ENCODE measurements around the gene TBC1D32. TPM values are rescaled to one million over a fixed set of nuclear protein-coding genes. Genes with fewer than 3 reads are reported as not detected.

The TBC1D32 gene
- total RNA-seq, 2 donors from 2014 or later: 2.3 to 10.4 TPM

DNA sequence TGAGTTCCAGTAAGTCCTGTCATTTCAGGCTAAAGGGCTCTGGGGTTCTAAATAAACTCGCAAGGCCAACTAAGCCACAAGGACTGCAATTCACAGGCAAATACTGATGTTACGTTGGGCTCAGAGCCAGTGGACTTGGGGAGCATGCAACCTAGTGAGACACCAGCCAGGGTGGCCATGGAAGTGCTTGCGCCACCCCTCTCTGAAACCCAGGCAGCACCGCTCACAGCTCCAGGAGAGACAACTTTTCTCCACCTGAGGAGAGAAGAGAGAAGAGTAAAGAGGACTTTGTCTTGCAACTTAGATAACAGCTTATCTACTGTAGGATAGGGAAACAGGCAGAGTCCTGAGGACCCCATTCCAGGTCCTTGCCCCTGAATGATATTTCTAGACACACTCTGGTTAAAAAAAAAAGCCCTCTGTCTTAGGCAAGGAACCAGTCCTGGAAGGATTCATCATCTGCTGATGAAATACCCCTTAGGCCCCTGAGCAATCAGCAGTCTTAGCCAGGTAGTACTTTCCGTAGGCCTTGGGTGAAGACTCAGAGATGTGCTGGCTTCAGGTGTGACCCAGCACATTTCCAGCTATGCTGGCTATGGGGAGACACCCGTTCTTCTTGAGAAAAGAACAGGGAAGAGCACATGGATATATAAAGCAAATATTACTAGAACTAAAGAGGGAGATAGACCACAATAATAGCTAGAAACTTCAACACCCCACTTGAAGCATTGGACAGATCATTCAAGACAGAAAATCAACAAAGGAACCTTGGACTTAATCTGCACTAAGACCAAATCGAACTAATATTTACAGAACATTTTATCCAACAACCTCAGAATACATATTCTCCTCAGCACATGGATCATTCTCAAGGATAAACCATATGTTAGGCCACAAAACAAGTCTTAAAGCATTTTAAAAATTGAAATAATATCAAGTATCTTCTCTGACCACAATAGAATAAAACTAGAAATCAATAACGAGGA, 31.5 kb upstream of the TBC1D32 start:
- DNase-seq (ENCODE audit: low spot score): no peak
- no peaks in the 10 kb centered on the region for H3K4me1 ChIP-seq (ENCODE audit: control insufficient read depth in 1 of 2, low read depth in 2 of 2)
- H3K4me3 ChIP-seq: no peak overlapping the region
- H3K27ac ChIP-seq: no peak overlapping the region
- H3K9me3 ChIP-seq: no peaks in the 10 kb centered on the region
- H3K27me3 ChIP-seq (replicated peaks; ENCODE audit: insufficient read depth): no peaks in the 10 kb centered on the region
- TF ChIP-seq, protein P1, sequence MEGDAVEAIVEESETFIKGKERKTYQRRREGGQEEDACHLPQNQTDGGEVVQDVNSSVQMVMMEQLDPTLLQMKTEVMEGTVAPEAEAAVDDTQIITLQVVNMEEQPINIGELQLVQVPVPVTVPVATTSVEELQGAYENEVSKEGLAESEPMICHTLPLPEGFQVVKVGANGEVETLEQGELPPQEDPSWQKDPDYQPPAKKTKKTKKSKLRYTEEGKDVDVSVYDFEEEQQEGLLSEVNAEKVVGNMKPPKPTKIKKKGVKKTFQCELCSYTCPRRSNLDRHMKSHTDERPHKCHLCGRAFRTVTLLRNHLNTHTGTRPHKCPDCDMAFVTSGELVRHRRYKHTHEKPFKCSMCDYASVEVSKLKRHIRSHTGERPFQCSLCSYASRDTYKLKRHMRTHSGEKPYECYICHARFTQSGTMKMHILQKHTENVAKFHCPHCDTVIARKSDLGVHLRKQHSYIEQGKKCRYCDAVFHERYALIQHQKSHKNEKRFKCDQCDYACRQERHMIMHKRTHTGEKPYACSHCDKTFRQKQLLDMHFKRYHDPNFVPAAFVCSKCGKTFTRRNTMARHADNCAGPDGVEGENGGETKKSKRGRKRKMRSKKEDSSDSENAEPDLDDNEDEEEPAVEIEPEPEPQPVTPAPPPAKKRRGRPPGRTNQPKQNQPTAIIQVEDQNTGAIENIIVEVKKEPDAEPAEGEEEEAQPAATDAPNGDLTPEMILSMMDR (IDR thresholded peaks at IDR 0.05): no peak
- no peak for ATAC-seq (ENCODE audit: insufficient number of reproducible peaks, low FRiP score, low read depth)
- H3K36me3 ChIP-seq: no peaks in the 10 kb centered on the region

DNA sequence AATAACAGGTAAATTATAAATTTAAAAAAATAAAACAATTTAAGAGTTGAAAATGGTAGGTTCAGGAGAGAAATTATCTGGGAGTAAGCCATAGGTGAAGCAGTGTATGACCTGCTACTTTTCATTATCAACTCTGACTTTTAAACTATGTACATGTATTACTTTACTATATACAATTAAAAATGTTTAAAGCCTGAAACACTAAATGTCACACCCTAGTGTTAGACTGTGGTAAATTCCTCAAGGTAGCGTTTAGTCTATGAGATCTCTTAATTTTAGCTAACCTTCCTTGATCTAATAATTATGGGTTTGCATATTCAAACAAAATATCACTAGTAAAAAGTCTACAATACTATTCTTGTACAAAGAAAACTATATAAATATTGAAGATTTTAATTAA, 22.3 kb upstream of the TBC1D32 start:
- H3K27ac ChIP-seq: no peak overlapping the region
- H3K4me1 ChIP-seq (ENCODE audit: control insufficient read depth in 1 of 2, low read depth in 2 of 2): no peaks in the 10 kb centered on the region
- no peaks in the 10 kb centered on the region for H3K36me3 ChIP-seq
- no peaks in the 10 kb centered on the region for H3K9me3 ChIP-seq
- H3K27me3 ChIP-seq (replicated peaks; ENCODE audit: insufficient read depth): no peaks in the 10 kb centered on the region
- TF ChIP-seq, protein P1 (IDR thresholded peaks at IDR 0.05): no peak
- no peak overlapping the region for H3K4me3 ChIP-seq
- no peak for ATAC-seq (ENCODE audit: insufficient number of reproducible peaks, low FRiP score, low read depth)
- no peak for DNase-seq (ENCODE audit: low spot score)

DNA sequence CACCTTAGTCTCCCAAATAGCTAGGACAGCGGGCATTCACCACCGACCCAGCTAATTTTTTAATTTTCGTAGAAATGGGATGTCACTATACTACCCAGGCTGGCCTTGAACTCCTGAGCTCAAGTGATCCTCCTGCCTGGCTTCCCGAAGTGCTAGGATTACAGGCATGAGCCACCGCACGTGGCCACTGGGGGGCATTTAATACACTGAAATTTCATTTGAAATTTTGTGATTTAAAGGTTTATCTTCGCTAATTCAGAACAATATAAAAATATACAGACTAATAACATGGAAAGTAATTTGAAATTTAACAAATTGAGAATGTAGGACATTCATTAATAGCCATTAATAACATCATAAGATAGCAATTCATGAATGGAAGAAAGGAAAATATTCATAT, 20.5 kb upstream of the TBC1D32 start:
- ATAC-seq (ENCODE audit: insufficient number of reproducible peaks, low FRiP score, low read depth) (no peak), DNase-seq (ENCODE audit: low spot score) (no peak)
- no peaks in the 10 kb centered on the region for H3K4me1 ChIP-seq (ENCODE audit: control insufficient read depth in 1 of 2, low read depth in 2 of 2)
- TF ChIP-seq, protein P1 (IDR thresholded peaks at IDR 0.05): peak; percentile 17
- H3K27me3 ChIP-seq (replicated peaks; ENCODE audit: insufficient read depth): no peaks in the 10 kb centered on the region
- no peaks in the 10 kb centered on the region for H3K9me3 ChIP-seq
- H3K4me3 ChIP-seq: no peak overlapping the region
- H3K27ac ChIP-seq: no peak overlapping the region
- no peaks in the 10 kb centered on the region for H3K36me3 ChIP-seq

DNA sequence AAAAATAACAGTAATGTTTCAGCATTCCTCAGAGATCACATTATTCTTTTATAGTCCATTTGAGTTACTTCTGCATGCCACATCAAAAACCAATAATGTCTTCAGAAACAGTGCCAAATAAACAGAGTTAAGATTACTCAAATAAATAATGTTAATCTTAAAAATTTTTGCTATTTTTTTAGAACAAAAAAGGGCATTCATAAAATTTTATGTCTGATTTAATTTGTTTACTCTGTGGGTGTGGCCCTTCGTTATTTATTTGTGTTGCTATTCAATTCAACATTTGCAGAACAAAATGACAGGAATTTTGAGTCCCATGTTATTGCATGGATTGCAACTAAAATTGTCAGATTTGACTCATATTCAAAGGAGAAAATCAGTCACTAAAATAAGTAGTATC, 18.7 kb upstream of the TBC1D32 start:
- no peak for DNase-seq (ENCODE audit: low spot score)
- H3K4me1 ChIP-seq (ENCODE audit: control insufficient read depth in 1 of 2, low read depth in 2 of 2): no peaks in the 10 kb centered on the region
- H3K9me3 ChIP-seq: no peaks in the 10 kb centered on the region
- no peak for ATAC-seq (ENCODE audit: insufficient number of reproducible peaks, low FRiP score, low read depth)
- no peak overlapping the region for H3K4me3 ChIP-seq
- TF ChIP-seq, protein P1 (IDR thresholded peaks at IDR 0.05): no peak
- H3K36me3 ChIP-seq: no peaks in the 10 kb centered on the region
- no peaks in the 10 kb centered on the region for H3K27me3 ChIP-seq (replicated peaks; ENCODE audit: insufficient read depth)
- no peak overlapping the region for H3K27ac ChIP-seq

DNA sequence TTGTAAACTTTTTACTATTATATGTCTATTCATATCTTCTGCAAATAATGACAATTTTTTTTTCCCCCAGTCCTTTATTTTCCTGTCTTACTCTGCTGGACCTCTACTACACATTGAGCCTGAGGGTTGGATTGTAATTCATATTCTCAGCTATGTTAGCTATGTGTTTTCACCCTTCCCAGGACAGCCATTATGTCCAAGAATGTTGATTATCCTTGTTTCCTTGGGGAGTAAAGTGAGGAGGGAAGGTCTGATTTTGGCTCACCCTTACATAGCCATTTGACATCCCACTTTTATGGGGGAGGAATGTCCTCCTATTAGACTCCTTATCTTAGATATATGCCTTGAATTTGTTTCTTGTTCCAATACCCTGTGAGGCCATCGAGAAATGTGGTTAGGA, 17.6 kb upstream of the TBC1D32 start:
- no peaks in the 10 kb centered on the region for H3K4me1 ChIP-seq (ENCODE audit: control insufficient read depth in 1 of 2, low read depth in 2 of 2)
- H3K27me3 ChIP-seq (replicated peaks; ENCODE audit: insufficient read depth): no peaks in the 10 kb centered on the region
- DNase-seq (ENCODE audit: low spot score): no peak
- TF ChIP-seq, protein P1 (IDR thresholded peaks at IDR 0.05): no peak
- no peak overlapping the region for H3K4me3 ChIP-seq
- ATAC-seq (ENCODE audit: insufficient number of reproducible peaks, low FRiP score, low read depth): no peak
- H3K27ac ChIP-seq: no peak overlapping the region
- no peaks in the 10 kb centered on the region for H3K9me3 ChIP-seq
- no peaks in the 10 kb centered on the region for H3K36me3 ChIP-seq
